Heart left ventricle (tissue), 13 donors: ENCODE results near the gene HADHB.

Source experiments
- CTCF ChIP-seq, 12 donors: fragments of 200-600 bp; sonication (generic) in 4 of 12; IDR thresholded peaks; one replicate each; pipeline versions ENCODE4 v1.5.0 to v1.8.0; 2018 to 2022; ENCODE audit warnings: antibody characterized with exemption in 12 of 12, mild to moderate bottlenecking in 5 of 12
- POLR2A ChIP-seq, 2 donors: fragments of 450-650 bp; IDR thresholded peaks; one replicate each; pipeline ENCODE4 v1.6.1; 2017; ENCODE audit warnings: antibody characterized with exemption in 2 of 2, mild to moderate bottlenecking in 2 of 2, moderate library complexity in 2 of 2
- donor health status: ischemic (EF 13 %, LVEDD 7.1; RV severe dilation, severe dysfunction).
- donor health status: DM: no; HTN: yes; CAD: no.
- donor health status: DM: no; HTN: no; CAD: no.
- donor health status: ischemic (EF 25% LVEDD 6.9; RV normal size, moderate dysfunction).
- donor health status: ischemic (EF 25% LVEDD 5.7; RV mildly dilated, moderate dysfunction).
- donor health status: ischemic (EF 35%, LVEDD 5.7; RV mildly dilated, moderate dysfunction).
- donor health status: nonischemic (EF 11% LVEDD 7.7; RV severe dilation, severe dysfunction).
- donor health status: DM: yes; HTN: yes; CAD: no.
- donor health status: PGD.
- donor health status: ischemic (EF 29% LVEDD 5.4; RV normal size, mild dysfunction).
- donor health status: nonischemic (EF 23%, LVEDD 6.1; RV moderate dilation, normal function).

DNA sequence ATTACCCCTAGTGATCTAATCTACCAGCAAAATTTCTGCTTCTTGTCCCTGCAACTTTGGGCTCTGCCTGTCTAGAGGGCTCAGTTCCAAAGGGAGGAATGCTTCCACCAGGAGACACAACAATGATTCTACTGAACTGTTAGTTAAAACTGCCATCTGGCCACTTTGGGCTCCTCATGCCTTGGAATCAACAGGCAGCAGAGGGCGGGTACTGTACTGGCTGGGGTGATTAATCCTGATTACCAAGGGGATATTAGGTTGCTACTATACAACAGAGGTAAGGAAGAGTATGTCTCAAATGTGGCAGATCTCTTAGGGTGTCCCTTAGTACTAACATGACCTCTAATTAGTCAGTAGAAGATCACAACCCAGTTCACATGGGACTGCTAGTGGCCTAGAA lies 21.7 kb upstream of the HADHB start:
- TF ChIP-seq CTCF (IDR thresholded peaks at IDR 0.05) (no peak), POLR2A (IDR thresholded peaks at IDR 0.05) (no peak)
